Measurements from ENCODE around the gene KIF3A. TPM values are rescaled to one million over a fixed set of nuclear protein-coding genes. Genes with fewer than 3 reads are reported as not detected.

KIF3A gene
- total RNA-seq, 1 experiment from 2014 or later = 15.2 TPM

GRCh38 chr5:132644177-132644576 is 93.2 kb downstream of the KIF3A start:
- Histone ChIP-seq H3K4me3 (no peak overlapping the region), H3K27ac (no peak overlapping the region), H2AFZ (no peak overlapping the region), H3K79me2 (ENCODE audit: low read depth) (no peaks in the 10 kb centered on the region), H4K20me1 (ENCODE audit: insufficient read depth) (no peaks in the 10 kb centered on the region), H3K4me1 (replicated peaks; ENCODE audit: insufficient read depth) (no peaks in the 10 kb centered on the region), H3K9me2 (ENCODE audit: insufficient read depth) (no peaks in the 10 kb centered on the region), H3K27me3 (ENCODE audit: insufficient read depth, low read depth) (no peaks in the 10 kb centered on the region), H3K9me3 (ENCODE audit: insufficient read depth, low read depth) (no peaks in the 10 kb centered on the region), H3K36me3 (ENCODE audit: low read depth) (peaks cover 9% of the 10 kb centered on the region), H3F3A (ENCODE audit: insufficient read depth, low read depth) (peaks cover 7% of the 10 kb centered on the region; the same call in 1 of the 2 replicates), H3K4me2 (no peak overlapping the region)
- no TSS peak for BruUV-seq (replicated peaks)
- CTCF ChIA-PET = no interaction called here
- no peak for DNase-seq
- intact Hi-C loops (cut with micrococcal nuclease; ENCODE audit: unreplicated experiment) = no loop called here
- POLR2A ChIA-PET (ENCODE audit: unreplicated experiment) = no interaction called here
- TF ChIP-seq EZH2 (IDR thresholded peaks at IDR 0.05; ENCODE audit: low read depth) (no peak), CTCF (conservative IDR thresholded peaks at IDR 0.05) (no peak)

Other genes with a start within 250 kb of the KIF3A start
- gene IRF1, start 246.8 kb downstream of the KIF3A start, total RNA-seq (2021) = 27.1 and 38.9 TPM in 2 replicates
- gene IL5, start 194.0 kb downstream of the KIF3A start, total RNA-seq (2021) = not detected in 2 replicates
- 33.9 and 42.2 TPM in 2 replicates for gene RAD50, start 180.6 kb downstream of the KIF3A start, total RNA-seq (2021)
- gene IL13, start 79.4 kb downstream of the KIF3A start, total RNA-seq (2021) = not detected in 2 replicates
- not detected in 2 replicates for gene IL4, start 63.6 kb downstream of the KIF3A start, total RNA-seq (2021)
- gene CCNI2, start 9.9 kb upstream of the KIF3A start, total RNA-seq (2021) = 1.2 and 1.7 TPM in 2 replicates
- gene SEPTIN8, start 39.7 kb upstream of the KIF3A start, total RNA-seq (2021) = 22.3 and 24.2 TPM in 2 replicates
- gene SOWAHA, start 75.8 kb upstream of the KIF3A start, total RNA-seq (2021) = not detected in 2 replicates
- gene SHROOM1, start 93.1 kb upstream of the KIF3A start, total RNA-seq (2021) = 23.3 and 23.5 TPM in 2 replicates
- gene GDF9, start 128.9 kb upstream of the KIF3A start, total RNA-seq (2021) = 0.73 and 1.4 TPM in 2 replicates
- 414 and 446 TPM in 2 replicates for gene UQCRQ, start 129.1 kb upstream of the KIF3A start, total RNA-seq (2021)
- 4.4 and 4.5 TPM in 2 replicates for gene LEAP2, start 136.1 kb upstream of the KIF3A start, total RNA-seq (2021)
- 59.5 and 64.5 TPM in 2 replicates for gene AFF4, start 226.1 kb upstream of the KIF3A start, total RNA-seq (2021)

All from PC-9 (cell line).